Mucosa of stomach (tissue), 1 donor: ENCODE data around the gene TCF7L2.

Experiments used
- H3K27me3 ChIP-seq: one replicate; pipeline ENCODE4 v1.7.0; 2013; ENCODE audit warnings: mild to moderate bottlenecking, low read length; ENCODE audit not compliant: control insufficient read depth, insufficient read depth
- H3K36me3 ChIP-seq: one replicate; pipeline ENCODE4 v1.7.0; 2013; ENCODE audit warnings: low read length; ENCODE audit not compliant: control insufficient read depth, insufficient read depth
- H3K4me1 ChIP-seq: one replicate; pipeline ENCODE4 v1.7.0; 2013; ENCODE audit warnings: mild to moderate bottlenecking, low read length; ENCODE audit not compliant: control insufficient read depth, insufficient read depth
- H3K4me3 ChIP-seq: one replicate; pipeline ENCODE4 v1.7.0; 2013; ENCODE audit warnings: low read length
- H3K9ac ChIP-seq: one replicate; pipeline ENCODE4 v1.7.0; 2013; ENCODE audit warnings: mild to moderate bottlenecking, low read length, moderate library complexity
- H3K9me3 ChIP-seq: one replicate; pipeline ENCODE4 v1.7.0; 2013; ENCODE audit warnings: mild to moderate bottlenecking, low read length, moderate library complexity; ENCODE audit not compliant: control insufficient read depth
- donor health status: Pancreatic carcinoma.

The TCF7L2 gene

GRCh38 chr10:113068178-113068890, 118.3 kb downstream of the TCF7L2 start:
- peaks cover 5% of the 10 kb centered on the region for H3K36me3 ChIP-seq

GRCh38 chr10:113069595-113069994, 119.5 kb downstream of the TCF7L2 start:
- no peak overlapping the region for H3K4me3 ChIP-seq
- peaks cover 50% of the 10 kb centered on the region for H3K4me1 ChIP-seq
- H3K36me3 ChIP-seq = peaks cover 5% of the 10 kb centered on the region
- H3K9me3 ChIP-seq = no peaks in the 10 kb centered on the region
- H3K9ac ChIP-seq = no peak overlapping the region
- H3K27me3 ChIP-seq = no peaks in the 10 kb centered on the region

More at GRCh38 chr10:113068178-113068890, 118.3 kb downstream of the TCF7L2 start:
- H3K9ac ChIP-seq = no peak overlapping the region
- no peaks in the 10 kb centered on the region for H3K27me3 ChIP-seq
- no peaks in the 10 kb centered on the region for H3K9me3 ChIP-seq
- H3K4me3 ChIP-seq = no peak overlapping the region
- peaks cover 51% of the 10 kb centered on the region for H3K4me1 ChIP-seq

GRCh38 chr10:113071446-113071845, 121.4 kb downstream of the TCF7L2 start:
- Histone ChIP-seq H3K27me3 (no peaks in the 10 kb centered on the region), H3K4me1 (peaks cover 49% of the 10 kb centered on the region), H3K4me3 (no peak overlapping the region), H3K9me3 (no peaks in the 10 kb centered on the region), H3K9ac (peak overlapping the region; percentile 31), H3K36me3 (peaks cover 5% of the 10 kb centered on the region)

- Histone ChIP-seq H3K36me3 (peaks cover 5% of the 10 kb centered on the region), H3K4me3 (no peak overlapping the region), H3K4me1 (peaks cover 53% of the 10 kb centered on the region), H3K9me3 (no peaks in the 10 kb centered on the region), H3K9ac (peak overlapping the region; percentile 41), H3K27me3 (no peaks in the 10 kb centered on the region)
Measured at GRCh38 chr10:113073549-113074189, 123.6 kb downstream of the TCF7L2 start.

- Histone ChIP-seq H3K27me3 (no peaks in the 10 kb centered on the region), H3K4me1 (peaks cover 52% of the 10 kb centered on the region), H3K36me3 (no peaks in the 10 kb centered on the region), H3K9me3 (no peaks in the 10 kb centered on the region), H3K4me3 (no peak overlapping the region), H3K9ac (no peak overlapping the region)
Measured at GRCh38 chr10:113076949-113077348, 126.9 kb downstream of the TCF7L2 start.

GRCh38 chr10:113078282-113078907, 128.3 kb downstream of the TCF7L2 start:
- H3K4me1 ChIP-seq = peaks cover 49% of the 10 kb centered on the region
- H3K9ac ChIP-seq = no peak overlapping the region
- H3K4me3 ChIP-seq = no peak overlapping the region
- no peaks in the 10 kb centered on the region for H3K27me3 ChIP-seq
- no peaks in the 10 kb centered on the region for H3K36me3 ChIP-seq
- no peaks in the 10 kb centered on the region for H3K9me3 ChIP-seq

GRCh38 chr10:113080061-113080924, 130.2 kb downstream of the TCF7L2 start:
- Histone ChIP-seq H3K4me3 (no peak overlapping the region), H3K27me3 (no peaks in the 10 kb centered on the region), H3K9me3 (no peaks in the 10 kb centered on the region), H3K36me3 (no peaks in the 10 kb centered on the region), H3K4me1 (peaks cover 38% of the 10 kb centered on the region), H3K9ac (no peak overlapping the region)

- no peaks in the 10 kb centered on the region for H3K9me3 ChIP-seq
- H3K4me3 ChIP-seq = no peak overlapping the region
- H3K36me3 ChIP-seq = no peaks in the 10 kb centered on the region
- H3K9ac ChIP-seq = no peak overlapping the region
- no peaks in the 10 kb centered on the region for H3K27me3 ChIP-seq
- peaks cover 41% of the 10 kb centered on the region for H3K4me1 ChIP-seq
Measured at GRCh38 chr10:113080925-113081229, 130.8 kb downstream of the TCF7L2 start.

GRCh38 chr10:113084031-113084430, 134.0 kb downstream of the TCF7L2 start:
- Histone ChIP-seq H3K36me3 (no peaks in the 10 kb centered on the region), H3K9ac (no peak overlapping the region), H3K9me3 (no peaks in the 10 kb centered on the region), H3K27me3 (no peaks in the 10 kb centered on the region), H3K4me3 (no peak overlapping the region), H3K4me1 (peaks cover 62% of the 10 kb centered on the region)

GRCh38 chr10:113085776-113086175, 135.7 kb downstream of the TCF7L2 start:
- H3K4me1 ChIP-seq = peaks cover 66% of the 10 kb centered on the region

GRCh38 chr10:113086282-113086681, 136.2 kb downstream of the TCF7L2 start:
- H3K4me1 ChIP-seq = peaks cover 66% of the 10 kb centered on the region
- H3K9ac ChIP-seq = no peak overlapping the region
- H3K36me3 ChIP-seq = no peaks in the 10 kb centered on the region
- H3K27me3 ChIP-seq = no peaks in the 10 kb centered on the region
- H3K9me3 ChIP-seq = no peaks in the 10 kb centered on the region
- H3K4me3 ChIP-seq = no peak overlapping the region

More at GRCh38 chr10:113085776-113086175, 135.7 kb downstream of the TCF7L2 start:
- Histone ChIP-seq H3K9me3 (no peaks in the 10 kb centered on the region), H3K36me3 (no peaks in the 10 kb centered on the region), H3K9ac (no peak overlapping the region), H3K4me3 (no peak overlapping the region), H3K27me3 (no peaks in the 10 kb centered on the region)
